HL-60 (cell line): ENCODE data around the gene PHACTR3.

ENCODE experiments used
- DNase-seq, 2 experiments: peaks; one replicate each; pipeline ENCODE4 v3.0.0-alpha.2; 2010 to 2020; ENCODE audit warnings: low read depth in 1 of 2, low spot score in 1 of 2
- H3K27ac ChIP-seq: fragments of 250-450 bp; sonication (Bioruptor Pico); replicated peaks from 2 replicates; pipeline ENCODE4 v1.5.1; 2020; ENCODE audit warnings: mild to moderate bottlenecking, moderate library complexity
- H3K27me3 ChIP-seq: fragments of 250-450 bp; sonication (Bioruptor Pico); 2 replicates; pipeline ENCODE4 v1.5.1; 2021; ENCODE audit warnings: mild to moderate bottlenecking, moderate library complexity; ENCODE audit not compliant: insufficient read depth, poor library complexity, severe bottlenecking
- H3K4me3 ChIP-seq: replicated peaks from 2 replicates; pipeline ENCODE4 v1.5.1; 2011; ENCODE audit warnings: mild to moderate bottlenecking, control low read depth, low read length; ENCODE audit not compliant: insufficient read depth
- GABPA ChIP-seq: IDR thresholded peaks from 2 replicates; pipeline ENCODE4 v1.6.1; 2012; ENCODE audit warnings: low read depth
- POLR2AphosphoS5 ChIP-seq: IDR thresholded peaks from 2 replicates; pipeline ENCODE4 v1.6.1; 2012; ENCODE audit warnings: low read depth
- SPI1 ChIP-seq: IDR thresholded peaks from 2 replicates; pipeline ENCODE4 v1.6.1; 2012; ENCODE audit warnings: low read depth, mild to moderate bottlenecking, borderline replicate concordance
- TF ChIP-seq, protein P1 (sequence below): IDR thresholded peaks from 2 replicates; pipeline ENCODE4 v1.6.1; 2012; ENCODE audit warnings: low read depth; ENCODE audit not compliant: insufficient replicate concordance
- TF ChIP-seq, protein P2 (sequence below): IDR thresholded peaks from one replicate; pipeline ENCODE4 v1.5.1; 2011; ENCODE audit warnings: low read length, control low read depth, inconsistent platforms; ENCODE audit not compliant: insufficient read depth

PHACTR3 gene

DNA sequence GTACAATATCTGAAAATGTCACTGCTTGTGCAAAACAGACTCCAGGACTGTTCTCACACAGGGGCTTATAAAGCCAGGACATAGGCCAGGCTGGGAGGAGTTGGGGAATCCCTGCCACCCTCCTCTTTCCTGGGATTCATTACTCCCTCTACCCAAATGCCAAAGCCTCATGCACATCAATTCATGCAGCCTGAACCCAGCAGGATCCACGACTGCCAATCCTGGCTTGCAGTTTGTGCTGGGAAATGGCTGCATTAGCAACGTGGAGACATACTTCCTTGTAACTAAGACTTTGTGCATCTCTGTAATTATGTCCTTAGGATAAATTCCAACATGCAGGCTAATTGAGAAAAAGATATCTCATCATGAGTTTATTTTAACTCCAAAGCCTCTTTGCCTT, 185.3 kb downstream of the PHACTR3 start:
- TF ChIP-seq POLR2AphosphoS5: no peak
- TF ChIP-seq GABPA: no peak
- TF ChIP-seq, protein P1, sequence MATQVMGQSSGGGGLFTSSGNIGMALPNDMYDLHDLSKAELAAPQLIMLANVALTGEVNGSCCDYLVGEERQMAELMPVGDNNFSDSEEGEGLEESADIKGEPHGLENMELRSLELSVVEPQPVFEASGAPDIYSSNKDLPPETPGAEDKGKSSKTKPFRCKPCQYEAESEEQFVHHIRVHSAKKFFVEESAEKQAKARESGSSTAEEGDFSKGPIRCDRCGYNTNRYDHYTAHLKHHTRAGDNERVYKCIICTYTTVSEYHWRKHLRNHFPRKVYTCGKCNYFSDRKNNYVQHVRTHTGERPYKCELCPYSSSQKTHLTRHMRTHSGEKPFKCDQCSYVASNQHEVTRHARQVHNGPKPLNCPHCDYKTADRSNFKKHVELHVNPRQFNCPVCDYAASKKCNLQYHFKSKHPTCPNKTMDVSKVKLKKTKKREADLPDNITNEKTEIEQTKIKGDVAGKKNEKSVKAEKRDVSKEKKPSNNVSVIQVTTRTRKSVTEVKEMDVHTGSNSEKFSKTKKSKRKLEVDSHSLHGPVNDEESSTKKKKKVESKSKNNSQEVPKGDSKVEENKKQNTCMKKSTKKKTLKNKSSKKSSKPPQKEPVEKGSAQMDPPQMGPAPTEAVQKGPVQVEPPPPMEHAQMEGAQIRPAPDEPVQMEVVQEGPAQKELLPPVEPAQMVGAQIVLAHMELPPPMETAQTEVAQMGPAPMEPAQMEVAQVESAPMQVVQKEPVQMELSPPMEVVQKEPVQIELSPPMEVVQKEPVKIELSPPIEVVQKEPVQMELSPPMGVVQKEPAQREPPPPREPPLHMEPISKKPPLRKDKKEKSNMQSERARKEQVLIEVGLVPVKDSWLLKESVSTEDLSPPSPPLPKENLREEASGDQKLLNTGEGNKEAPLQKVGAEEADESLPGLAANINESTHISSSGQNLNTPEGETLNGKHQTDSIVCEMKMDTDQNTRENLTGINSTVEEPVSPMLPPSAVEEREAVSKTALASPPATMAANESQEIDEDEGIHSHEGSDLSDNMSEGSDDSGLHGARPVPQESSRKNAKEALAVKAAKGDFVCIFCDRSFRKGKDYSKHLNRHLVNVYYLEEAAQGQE: no peak
- TF ChIP-seq, protein P2, sequence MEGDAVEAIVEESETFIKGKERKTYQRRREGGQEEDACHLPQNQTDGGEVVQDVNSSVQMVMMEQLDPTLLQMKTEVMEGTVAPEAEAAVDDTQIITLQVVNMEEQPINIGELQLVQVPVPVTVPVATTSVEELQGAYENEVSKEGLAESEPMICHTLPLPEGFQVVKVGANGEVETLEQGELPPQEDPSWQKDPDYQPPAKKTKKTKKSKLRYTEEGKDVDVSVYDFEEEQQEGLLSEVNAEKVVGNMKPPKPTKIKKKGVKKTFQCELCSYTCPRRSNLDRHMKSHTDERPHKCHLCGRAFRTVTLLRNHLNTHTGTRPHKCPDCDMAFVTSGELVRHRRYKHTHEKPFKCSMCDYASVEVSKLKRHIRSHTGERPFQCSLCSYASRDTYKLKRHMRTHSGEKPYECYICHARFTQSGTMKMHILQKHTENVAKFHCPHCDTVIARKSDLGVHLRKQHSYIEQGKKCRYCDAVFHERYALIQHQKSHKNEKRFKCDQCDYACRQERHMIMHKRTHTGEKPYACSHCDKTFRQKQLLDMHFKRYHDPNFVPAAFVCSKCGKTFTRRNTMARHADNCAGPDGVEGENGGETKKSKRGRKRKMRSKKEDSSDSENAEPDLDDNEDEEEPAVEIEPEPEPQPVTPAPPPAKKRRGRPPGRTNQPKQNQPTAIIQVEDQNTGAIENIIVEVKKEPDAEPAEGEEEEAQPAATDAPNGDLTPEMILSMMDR: no peak
- no peak for TF ChIP-seq SPI1
- no peak overlapping the region for H3K4me3 ChIP-seq
- no peaks in the 10 kb centered on the region for H3K27me3 ChIP-seq
- DNase-seq: no peak
- H3K27ac ChIP-seq: no peak overlapping the region

DNA sequence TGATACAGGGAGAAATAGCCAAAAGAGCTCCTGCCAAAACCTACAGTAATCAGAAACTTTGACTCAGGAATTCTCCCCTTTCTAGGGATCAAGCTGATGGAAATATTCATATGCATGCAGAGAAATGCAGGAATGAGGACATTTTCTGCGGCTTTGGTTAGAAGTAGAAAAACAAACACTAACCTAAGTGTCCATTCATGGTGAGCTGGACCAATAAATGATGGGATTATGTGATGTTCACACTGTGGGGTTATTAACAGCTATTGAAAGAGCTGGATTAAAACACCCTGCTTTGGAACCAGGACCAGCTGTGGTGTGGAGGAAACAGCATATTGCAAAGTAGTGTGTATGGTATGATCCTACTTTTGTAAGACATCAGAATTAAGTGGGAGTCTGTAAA, 186.0 kb downstream of the PHACTR3 start:
- H3K27me3 ChIP-seq: no peaks in the 10 kb centered on the region

DNA sequence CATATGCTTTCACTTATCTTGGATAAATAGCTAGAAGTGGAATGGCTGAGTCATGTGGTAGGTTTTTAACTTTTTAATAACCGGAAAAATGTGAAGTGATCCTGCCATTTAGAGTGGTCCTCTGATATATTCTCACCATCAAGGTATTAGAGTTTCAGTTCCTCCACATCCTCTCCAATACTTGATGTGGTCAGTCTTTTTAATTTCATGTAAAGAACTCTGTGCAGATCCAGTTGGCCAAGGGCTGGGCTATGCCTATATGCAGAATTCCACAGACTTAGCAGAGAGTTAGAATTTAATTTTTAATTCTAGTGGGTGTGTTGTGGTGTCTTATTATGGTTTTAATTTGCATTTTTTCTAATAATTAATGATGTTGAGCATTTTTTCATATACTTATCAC, 188.0 kb downstream of the PHACTR3 start:
- no peak overlapping the region for H3K27ac ChIP-seq
- DNase-seq: no peak
- no peaks in the 10 kb centered on the region for H3K27me3 ChIP-seq
- TF ChIP-seq, protein P1: no peak
- TF ChIP-seq POLR2AphosphoS5 (no peak), SPI1 (no peak), GABPA (no peak)
- TF ChIP-seq, protein P2: no peak
- H3K4me3 ChIP-seq: no peak overlapping the region

More for the DNA sequence above, 186.0 kb downstream of the PHACTR3 start:
- no peak for DNase-seq
- TF ChIP-seq, protein P2: no peak
- TF ChIP-seq POLR2AphosphoS5 (no peak), SPI1 (no peak), GABPA (no peak)
- Histone ChIP-seq H3K4me3 (no peak overlapping the region), H3K27ac (no peak overlapping the region)

DNA sequence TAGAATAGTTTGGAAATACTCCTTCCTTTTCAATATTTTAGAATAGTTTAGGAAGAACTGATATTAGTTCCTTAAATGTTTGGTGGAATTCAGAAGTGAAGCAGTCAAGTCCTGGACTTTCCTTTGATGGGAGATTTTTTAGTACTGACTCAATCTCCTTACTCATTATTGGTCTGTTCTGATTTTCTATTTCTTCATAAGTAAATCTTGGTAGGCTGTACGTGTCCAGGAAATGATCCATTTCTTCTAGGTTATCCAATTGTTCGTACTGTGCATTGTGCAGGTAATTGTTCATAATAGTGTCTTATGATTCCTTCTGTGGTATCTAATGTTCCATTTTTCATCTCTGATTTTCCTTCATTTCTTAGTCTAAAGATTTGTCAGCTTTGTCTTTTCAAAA, 190.2 kb downstream of the PHACTR3 start:
- TF ChIP-seq POLR2AphosphoS5 (no peak), GABPA (no peak), SPI1 (no peak)
- TF ChIP-seq, protein P1: no peak
- TF ChIP-seq, protein P2: no peak
- Histone ChIP-seq H3K4me3 (no peak overlapping the region), H3K27ac (no peak overlapping the region), H3K27me3 (no peaks in the 10 kb centered on the region)
- no peak for DNase-seq
